Skin epidermis (tissue), 12 donors: ENCODE data around the gene BCL11B.

Experiments used
- H3K27ac ChIP-seq, 21 experiments: fragments of 200-600 bp; sonication (generic) in 11 of 21; one replicate each; pipeline ENCODE4 v1.5.0; 2020; ENCODE audit warnings: mild to moderate bottlenecking in 3 of 21, inconsistent platforms in 2 of 21, moderate library complexity in 2 of 21
- H3K4me3 ChIP-seq, 7 experiments: fragments of 200-600 bp; sonication (generic) in 2 of 7; one replicate each; pipeline ENCODE4 v1.5.0; 2020; ENCODE audit warnings: inconsistent platforms in 2 of 7, mild to moderate bottlenecking in 2 of 7, moderate library complexity in 1 of 7

BCL11B gene

GRCh38 chr14:99179506-99179905 is 92.5 kb downstream of the BCL11B start:
- Histone ChIP-seq H3K27ac (no peak overlapping the region), H3K4me3 (no peak overlapping the region)

DNA sequence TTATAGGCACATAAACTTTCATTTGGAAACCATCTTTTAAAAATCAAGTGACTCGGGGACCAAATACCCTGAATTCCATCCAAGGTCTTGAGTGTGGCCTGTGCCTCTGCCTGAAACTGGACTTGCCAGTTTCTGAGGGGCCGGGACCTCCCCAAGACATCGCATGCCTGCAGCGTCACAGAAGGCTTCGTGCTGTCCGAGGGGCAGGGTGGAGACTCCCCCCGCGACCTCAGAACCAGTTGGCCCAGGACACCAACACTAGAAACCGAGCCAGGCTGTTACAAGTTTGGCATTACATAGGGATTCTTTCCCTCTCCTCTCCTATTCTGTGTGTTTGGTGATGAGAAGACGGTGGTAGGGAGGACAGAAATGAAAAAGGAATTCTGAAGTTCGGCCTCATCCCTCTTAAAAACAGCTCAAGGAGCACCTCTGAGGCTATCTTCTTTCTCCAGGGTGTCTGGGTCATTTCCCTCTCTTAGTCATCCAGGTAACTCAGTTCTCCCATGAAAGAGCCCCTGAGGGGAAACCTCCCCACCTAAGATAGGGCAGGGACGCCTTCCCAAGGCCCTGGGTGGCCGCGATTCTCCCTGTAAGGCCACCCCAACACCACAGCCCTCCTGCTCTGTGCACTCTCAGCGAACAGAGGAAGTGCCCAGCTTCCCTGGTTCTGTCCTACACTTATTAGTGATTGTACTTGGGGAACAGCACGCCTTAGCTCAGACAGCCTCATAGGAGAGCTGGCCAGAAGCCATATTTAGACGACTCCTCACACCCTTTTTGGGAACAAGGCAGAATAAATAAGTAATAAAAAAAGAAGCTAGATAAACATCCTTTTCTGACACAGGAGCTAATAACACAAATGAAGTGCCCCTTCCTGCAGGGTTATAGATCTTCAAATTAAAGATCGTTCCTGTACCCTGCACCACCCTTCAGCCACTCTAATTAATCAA is 93.8 kb downstream of the BCL11B start:
- H3K27ac ChIP-seq = peak overlapping the region in 10 of 21 experiments; percentile 3 to 85 (median 71)

DNA sequence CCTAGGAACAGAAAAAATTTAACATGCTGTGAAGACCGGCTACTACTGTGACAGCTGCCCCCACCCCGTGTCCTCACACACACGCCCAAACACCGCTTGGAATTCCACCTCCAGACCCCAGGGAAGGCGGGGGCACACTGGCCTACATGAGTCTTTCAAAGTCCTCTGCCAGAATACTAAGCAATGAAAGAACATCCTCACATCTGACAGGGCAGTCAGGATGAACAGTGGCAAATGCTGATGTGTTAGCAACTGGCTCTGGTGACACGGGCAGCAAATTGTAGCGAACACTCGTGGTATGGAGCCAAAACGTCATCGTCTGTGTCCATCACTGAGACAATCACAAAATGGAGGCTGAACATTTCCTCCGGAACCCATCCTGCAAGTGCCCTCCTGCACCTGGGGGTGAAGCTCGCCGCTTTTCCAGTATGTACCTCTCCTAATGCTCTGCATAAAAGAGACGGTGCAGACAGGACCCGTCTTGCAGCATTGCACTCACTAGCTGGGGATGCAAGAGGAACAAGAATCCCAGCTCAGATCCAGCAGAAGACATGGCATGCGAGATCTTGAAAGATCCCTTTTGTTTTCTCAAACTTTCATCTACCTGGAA is 94.8 kb downstream of the BCL11B start:
- Histone ChIP-seq H3K4me3 (no peak overlapping the region), H3K27ac (peak overlapping the region in 2 of 21 experiments; percentile 29 to 85)

More for the DNA sequence above, 93.8 kb downstream of the BCL11B start:
- H3K4me3 ChIP-seq = no peak overlapping the region

DNA sequence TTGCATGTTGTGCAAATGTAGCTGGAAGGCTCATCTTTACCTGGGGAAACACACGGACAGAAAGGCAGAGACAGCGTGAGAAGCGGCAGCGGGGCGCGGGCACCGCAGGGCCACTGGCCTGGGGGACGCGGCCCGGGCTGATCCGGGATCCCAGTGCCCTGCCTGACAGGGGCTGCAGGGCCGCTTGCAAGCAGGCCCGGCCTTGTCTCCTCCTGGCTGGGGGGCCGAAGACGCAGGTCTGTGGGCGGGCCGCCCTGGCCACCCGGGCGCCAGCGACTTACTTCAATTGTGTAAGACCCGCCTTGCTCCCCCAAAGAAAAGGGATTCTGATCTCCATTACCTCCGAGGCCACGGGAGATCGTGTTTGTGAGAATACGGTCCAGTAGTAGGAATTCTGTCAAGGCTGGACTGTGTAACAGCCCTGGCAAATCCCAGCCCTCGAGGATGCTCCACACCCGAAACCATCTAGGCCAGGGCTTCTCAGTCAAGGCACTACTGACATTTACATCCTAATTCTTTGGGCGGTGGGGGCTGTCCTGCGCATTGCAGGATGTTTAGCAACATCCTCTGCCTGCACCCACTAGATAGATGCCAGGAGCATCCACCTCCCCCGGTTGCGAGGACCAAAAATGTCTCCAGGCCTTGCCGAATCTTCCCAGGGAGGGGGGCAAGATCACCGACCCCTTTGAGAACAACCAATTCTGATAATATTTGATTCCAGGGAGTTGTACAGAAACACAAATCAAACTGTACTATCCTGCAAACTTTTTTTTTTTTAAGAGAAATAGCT is 95.6 kb downstream of the BCL11B start:
- no peak overlapping the region for H3K4me3 ChIP-seq

DNA sequence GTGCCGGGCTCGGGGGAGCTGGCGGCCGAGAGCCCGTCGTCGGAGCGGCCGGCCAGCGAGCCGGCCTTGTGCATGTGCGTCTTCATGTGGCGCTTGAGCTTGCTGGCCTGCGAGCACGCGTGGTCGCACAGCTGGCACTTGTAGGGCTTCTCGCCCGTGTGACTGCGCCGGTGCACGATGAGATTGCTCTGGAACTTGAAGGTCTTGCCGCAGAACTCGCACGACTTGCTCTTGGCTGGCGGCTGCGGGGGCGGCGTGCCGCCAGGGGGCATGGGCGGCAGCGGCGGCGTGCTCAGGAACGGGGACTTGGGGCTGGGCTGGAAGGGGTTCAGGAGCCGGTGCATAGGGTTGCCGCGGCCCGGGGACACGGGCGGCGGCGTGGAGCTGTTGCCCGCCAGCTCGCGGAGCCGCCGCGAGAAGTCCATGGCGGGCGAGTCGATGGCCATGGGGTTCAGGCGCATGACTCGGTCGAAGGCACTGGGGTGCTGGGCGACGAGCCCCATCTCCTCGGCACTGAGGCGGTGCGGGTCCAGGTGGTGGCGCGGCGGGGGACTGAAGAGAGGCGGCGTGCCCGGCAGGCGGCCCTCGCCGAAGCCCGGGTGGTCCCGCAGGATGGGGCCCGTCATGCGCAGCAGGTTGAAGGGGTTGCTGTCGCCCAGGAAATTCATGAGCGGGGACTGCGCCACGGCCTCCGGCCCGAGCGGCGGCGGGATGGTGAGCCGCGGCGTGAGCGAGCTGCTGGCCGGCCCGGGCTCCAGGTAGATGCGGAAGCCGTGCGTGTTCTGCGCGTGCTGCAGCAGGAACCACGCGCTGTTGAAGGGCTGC is 96.5 kb downstream of the BCL11B start:
- H3K4me3 ChIP-seq = no peak overlapping the region
- H3K27ac ChIP-seq = no peak overlapping the region

More for the DNA sequence above, 95.6 kb downstream of the BCL11B start:
- no peak overlapping the region for H3K27ac ChIP-seq

DNA sequence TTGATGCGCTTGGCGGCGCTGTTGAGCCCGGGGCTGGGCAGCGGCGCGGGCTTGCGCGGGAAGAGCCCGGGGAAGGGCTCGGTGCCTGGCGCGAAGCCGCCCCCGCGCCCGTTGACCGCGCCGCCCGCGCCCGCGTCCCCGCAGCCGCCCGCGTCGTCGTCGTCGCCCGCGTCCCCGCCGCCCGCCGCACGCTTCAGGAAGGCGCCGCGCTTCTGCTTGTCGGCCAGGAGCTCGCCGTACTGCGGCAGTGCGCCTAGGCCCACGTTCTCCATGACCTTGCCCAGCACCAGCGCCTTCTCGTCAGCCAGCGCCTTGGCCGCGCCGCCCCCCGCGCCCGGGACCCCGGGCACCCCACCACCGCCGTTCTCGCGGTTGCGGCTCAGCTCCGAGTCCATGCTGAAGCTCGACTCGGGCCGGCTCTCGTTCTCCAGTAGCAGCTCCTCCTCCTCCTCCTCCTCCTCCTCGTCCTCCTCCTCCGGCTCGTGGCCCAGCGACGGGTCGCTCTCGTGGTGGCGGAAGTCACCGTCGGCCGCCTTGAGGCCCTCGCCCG is 97.2 kb downstream of the BCL11B start:
- Histone ChIP-seq H3K27ac (no peak overlapping the region), H3K4me3 (no peak overlapping the region)

DNA sequence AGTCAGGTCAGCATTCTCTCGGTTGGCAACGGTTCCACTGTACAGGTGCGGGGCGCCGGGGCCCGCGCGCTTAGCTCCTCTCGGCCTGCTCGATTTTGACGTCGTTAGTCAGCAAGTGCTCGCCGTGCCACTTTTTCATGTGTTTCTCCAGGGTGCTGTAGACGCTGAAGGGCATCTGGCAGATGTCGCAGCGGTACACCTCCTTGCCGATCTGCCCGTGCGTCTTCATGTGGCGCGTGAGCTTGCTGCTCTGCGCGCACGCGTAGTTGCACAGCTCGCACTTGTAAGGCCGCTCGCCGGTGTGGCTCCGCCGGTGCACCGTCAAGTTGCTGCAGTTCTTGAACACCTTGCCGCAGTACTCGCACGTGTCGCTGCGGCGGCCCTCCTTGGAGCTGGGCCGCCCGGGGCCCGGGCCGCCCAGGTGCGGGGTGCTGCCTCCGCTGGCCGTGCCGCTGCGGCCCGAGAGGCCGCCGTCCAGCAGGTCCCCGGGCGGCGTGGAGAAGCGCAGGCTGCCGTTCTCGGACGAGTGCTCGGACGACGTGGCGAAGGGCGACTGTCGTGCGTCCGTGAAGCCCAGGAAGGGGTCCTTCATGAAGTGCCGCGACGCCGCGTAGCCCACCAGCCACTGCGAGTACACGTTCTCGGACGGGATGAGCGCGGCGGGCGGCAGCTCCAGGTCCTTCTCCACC is 97.8 kb downstream of the BCL11B start:
- H3K27ac ChIP-seq = no peak overlapping the region
- no peak overlapping the region for H3K4me3 ChIP-seq

DNA sequence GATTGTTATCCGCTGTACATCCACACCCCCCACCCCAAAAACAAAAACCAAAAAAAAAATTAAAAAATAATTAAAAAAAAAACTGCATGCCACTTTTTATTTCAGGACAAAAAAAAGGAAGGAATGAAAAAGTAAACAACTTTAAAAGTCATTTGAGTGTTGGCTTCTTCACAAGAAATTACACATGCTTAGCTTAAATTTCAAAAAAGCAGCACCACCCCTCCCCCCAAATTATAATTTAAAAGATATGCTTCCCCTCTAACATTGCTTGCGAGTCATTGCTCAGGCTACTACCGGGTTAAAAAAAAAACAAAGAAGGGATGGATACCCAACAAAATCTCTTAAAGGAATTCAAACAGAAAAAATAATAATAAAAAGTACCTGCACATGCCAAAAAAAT is 98.5 kb downstream of the BCL11B start:
- Histone ChIP-seq H3K27ac (no peak overlapping the region), H3K4me3 (no peak overlapping the region)

DNA sequence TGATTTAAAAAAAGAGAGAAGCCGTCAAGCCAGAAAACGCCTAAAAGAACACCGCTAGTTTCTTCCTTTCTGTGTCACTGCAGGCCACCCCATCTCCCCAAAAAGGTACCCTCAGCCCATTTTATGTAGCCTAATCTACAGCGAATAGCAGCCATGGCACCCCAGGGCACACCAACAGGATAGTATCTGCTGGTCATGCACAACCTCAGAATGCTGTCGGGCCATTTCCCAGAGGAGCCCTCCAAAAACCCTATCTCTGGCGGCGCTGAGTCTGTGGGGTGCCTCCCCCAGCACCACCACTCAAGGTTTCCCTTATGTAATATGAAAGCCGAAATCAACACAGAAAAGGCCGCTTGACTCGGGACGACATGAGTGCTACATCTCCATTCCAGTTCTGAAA is 98.9 kb downstream of the BCL11B start:
- H3K27ac ChIP-seq = no peak overlapping the region
- no peak overlapping the region for H3K4me3 ChIP-seq

DNA sequence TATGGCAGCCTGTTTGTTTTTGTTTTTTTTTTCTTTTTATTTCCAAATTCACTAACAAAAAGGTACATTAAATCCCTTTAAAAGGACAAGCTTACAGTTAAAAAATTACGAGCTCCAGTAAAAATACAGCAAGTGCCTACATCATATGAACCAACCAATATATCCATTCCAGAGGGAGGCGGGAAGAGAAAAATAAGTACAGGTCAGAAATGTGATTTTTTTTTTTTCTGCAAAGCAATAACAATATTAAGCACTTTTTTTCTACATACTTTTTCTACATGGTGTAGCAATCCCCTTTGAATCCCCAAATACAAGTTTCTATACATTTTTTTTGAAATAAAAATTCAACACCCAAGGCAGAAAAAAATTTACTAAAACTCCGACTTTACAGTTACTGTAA is 100.6 kb downstream of the BCL11B start:
- H3K4me3 ChIP-seq = no peak overlapping the region
- H3K27ac ChIP-seq = no peak overlapping the region

DNA sequence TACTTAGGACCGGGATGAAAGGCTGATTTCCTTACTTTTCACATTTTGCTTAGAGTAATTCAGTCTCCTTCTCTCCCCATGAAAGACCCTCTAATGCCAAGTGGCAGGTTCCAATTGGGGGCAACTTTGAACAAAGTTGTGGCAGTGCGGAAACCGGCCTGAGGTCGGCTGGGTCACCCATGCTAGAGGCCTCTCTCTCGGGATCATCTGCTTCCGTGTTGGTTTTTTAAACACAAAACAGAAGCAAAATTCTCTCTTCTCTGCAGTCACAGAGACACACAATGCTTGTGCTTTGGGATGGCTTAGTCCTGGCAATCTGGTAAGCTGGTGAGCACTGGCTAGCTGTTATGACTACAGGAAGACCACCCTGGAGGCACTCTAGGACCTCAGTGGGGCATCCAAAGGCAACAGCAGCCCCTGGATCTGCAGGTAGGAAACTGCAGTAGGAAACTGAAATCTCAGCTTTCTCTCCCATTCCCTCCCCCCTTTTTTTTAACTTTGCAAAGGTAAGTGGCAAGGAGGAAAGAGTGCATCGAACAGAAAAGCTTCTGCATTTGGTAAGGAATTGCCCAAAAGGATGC is 102.1 kb downstream of the BCL11B start:
- no peak overlapping the region for H3K27ac ChIP-seq
- H3K4me3 ChIP-seq = no peak overlapping the region

DNA sequence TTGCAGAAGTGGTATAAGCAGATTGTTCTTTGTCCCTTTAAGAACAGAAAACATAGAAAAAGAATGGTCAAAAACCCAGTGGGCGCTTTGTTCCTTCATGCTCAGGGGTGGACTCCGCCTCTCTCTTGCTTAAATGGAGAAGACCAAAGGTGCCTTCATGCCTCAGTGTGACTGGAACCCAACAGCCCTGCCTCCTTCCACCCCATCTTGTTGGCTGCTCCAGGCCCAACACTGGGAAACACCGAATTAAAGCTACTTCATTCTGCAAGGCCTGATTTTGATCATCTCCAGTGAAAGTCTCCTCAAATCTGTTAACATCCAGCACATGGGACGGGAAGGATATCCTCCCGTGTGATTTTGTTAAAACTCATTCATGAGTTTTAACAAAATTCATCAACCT is 103.7 kb downstream of the BCL11B start:
- Histone ChIP-seq H3K4me3 (no peak overlapping the region), H3K27ac (no peak overlapping the region)

DNA sequence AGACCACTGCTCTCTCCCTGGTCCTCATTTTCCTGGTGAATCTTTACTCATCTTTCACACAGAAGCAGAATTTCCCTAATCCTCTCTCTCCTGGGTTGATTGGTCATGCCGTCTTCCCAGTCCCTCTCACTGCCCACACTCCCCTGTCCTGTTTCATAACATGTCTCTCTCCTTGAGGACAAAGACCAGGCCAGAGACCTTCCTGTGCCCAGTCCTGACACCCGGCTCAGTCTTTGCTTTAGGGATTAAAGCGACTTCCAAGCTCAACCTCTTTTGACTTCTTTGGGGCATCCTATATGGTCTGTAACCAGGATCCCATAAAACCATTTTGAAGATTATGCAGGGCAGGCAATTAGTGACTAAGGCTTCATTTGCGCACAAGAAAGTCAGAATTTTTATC is 105.5 kb downstream of the BCL11B start:
- Histone ChIP-seq H3K4me3 (no peak overlapping the region), H3K27ac (no peak overlapping the region)

DNA sequence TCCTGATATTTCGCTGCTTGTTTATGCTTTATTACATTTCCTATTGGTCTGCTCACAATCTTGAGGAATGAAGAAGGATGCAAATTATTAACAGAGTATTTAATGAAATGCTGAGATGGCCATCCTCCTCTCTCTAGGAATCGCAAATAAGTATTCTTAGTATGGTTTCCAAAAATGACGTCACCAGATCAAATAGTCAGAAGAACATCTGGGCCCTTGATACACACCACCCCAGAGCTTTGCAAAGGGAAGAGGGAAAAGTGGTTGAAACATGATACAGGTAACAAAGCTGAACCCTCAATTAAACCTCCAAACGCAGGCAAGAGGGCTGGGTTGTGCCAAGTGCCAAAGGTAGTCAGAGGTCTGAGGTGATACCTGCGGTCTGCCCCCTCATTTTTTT is 107.3 kb downstream of the BCL11B start:
- Histone ChIP-seq H3K27ac (no peak overlapping the region), H3K4me3 (no peak overlapping the region)

GRCh38 chr14:99163446-99163845 is 108.6 kb downstream of the BCL11B start:
- no peak overlapping the region for H3K4me3 ChIP-seq
- no peak overlapping the region for H3K27ac ChIP-seq

- Histone ChIP-seq H3K4me3 (no peak overlapping the region), H3K27ac (no peak overlapping the region)
Measured at GRCh38 chr14:99159341-99160340, 112.4 kb downstream of the BCL11B start.

- Histone ChIP-seq H3K4me3 (no peak overlapping the region), H3K27ac (no peak overlapping the region)
Measured at GRCh38 chr14:99158646-99159165, 113.3 kb downstream of the BCL11B start.
